DOHH2 (cell line): ENCODE results near the gene PPP2R3A.
"Not testable (repeated sequence)": the region's sequence is repeated elsewhere in the genome, so short reads cannot be mapped to it uniquely, and the experiment has no call there.

ENCODE experiments used
- H3F3A ChIP-seq: fragments of 200-600 bp; sonication (generic), shearing (Covaris generic); 2 replicates; pipeline ENCODE4 v1.6.0; 2016; ENCODE audit warnings: antibody characterized with exemption, mild to moderate bottlenecking; ENCODE audit not compliant: control insufficient read depth, insufficient read depth
- H3K27ac ChIP-seq: fragments of 200-600 bp; sonication (generic); 2 replicates; pipeline ENCODE4 v1.5.1; 2014; ENCODE audit warnings: low read depth, mild to moderate bottlenecking, low read length, moderate library complexity
- H3K27me3 ChIP-seq: fragments of 200-600 bp; sonication (generic); 2 replicates; pipeline ENCODE4 v1.6.1; 2014; ENCODE audit warnings: mild to moderate bottlenecking, low read length, mixed read lengths; ENCODE audit not compliant: control insufficient read depth
- H3K36me3 ChIP-seq: fragments of 200-600 bp; sonication (generic); 2 replicates; pipeline ENCODE4 v1.6.1; 2014; ENCODE audit warnings: mild to moderate bottlenecking, low read length, moderate library complexity, mixed read lengths; ENCODE audit not compliant: control insufficient read depth
- H3K4me1 ChIP-seq: fragments of 200-600 bp; sonication (generic); 2 replicates; pipeline ENCODE4 v1.6.1; 2014; ENCODE audit warnings: mild to moderate bottlenecking, low read length, mixed read lengths; ENCODE audit not compliant: control insufficient read depth
- H3K4me2 ChIP-seq: fragments of 200-600 bp; sonication (generic); 2 replicates; pipeline ENCODE4 v1.6.0; 2014; ENCODE audit warnings: mild to moderate bottlenecking, low read length, moderate library complexity
- H3K4me3 ChIP-seq: fragments of 200-600 bp; sonication (generic); 2 replicates; pipeline ENCODE4 v1.5.1; 2014; ENCODE audit warnings: mild to moderate bottlenecking, low read length, mixed read lengths
- H3K79me2 ChIP-seq: fragments of 200-600 bp; sonication (generic); 2 replicates; pipeline ENCODE4 v1.6.1; 2014; ENCODE audit warnings: mild to moderate bottlenecking, low read length, mixed read lengths; ENCODE audit not compliant: control insufficient read depth
- H3K9me2 ChIP-seq: fragments of 200-600 bp; sonication (generic); replicated peaks from 2 replicates; pipeline ENCODE4 v1.6.1; 2014; ENCODE audit warnings: mild to moderate bottlenecking, low read length, mixed read lengths; ENCODE audit not compliant: control insufficient read depth
- H3K9me3 ChIP-seq: fragments of 200-600 bp; sonication (generic); 2 replicates; pipeline ENCODE4 v1.6.1; 2014; ENCODE audit warnings: antibody characterized with exemption, low read length, mixed read lengths; ENCODE audit not compliant: control insufficient read depth, insufficient read depth
- H4K20me1 ChIP-seq: fragments of 200-600 bp; sonication (generic); 2 replicates; pipeline ENCODE4 v1.6.0; 2014; ENCODE audit warnings: low read depth, mild to moderate bottlenecking, antibody characterized with exemption, low read length, moderate library complexity; ENCODE audit not compliant: control insufficient read depth, insufficient read depth
- CTCF ChIP-seq: fragments of 200-600 bp; sonication (generic); IDR thresholded peaks from one replicate; pipeline ENCODE4 v1.5.1; 2014; ENCODE audit warnings: antibody characterized with exemption, mild to moderate bottlenecking, low read depth, low read length; ENCODE audit not compliant: poor library complexity, severe bottlenecking
- EZH2phosphoT487 ChIP-seq: fragments of 200-600 bp; sonication (generic); IDR thresholded peaks from 2 replicates; pipeline ENCODE4 v1.6.1; 2017; ENCODE audit warnings: borderline replicate concordance, mild to moderate bottlenecking, antibody characterized with exemption, low read length, moderate library complexity, mixed read lengths

The PPP2R3A gene

GRCh38 chr3:136110481-136110880 is 145.0 kb downstream of the PPP2R3A start:
- peaks cover 38% of the 10 kb centered on the region for H3K4me1 ChIP-seq
- no peak overlapping the region for H3K4me3 ChIP-seq
- no peaks in the 10 kb centered on the region for H3K9me2 ChIP-seq
- no peak overlapping the region for H3K27ac ChIP-seq
- no peaks in the 10 kb centered on the region for H3K36me3 ChIP-seq
- H3K9me3 ChIP-seq: no peaks in the 10 kb centered on the region
- H3K27me3 ChIP-seq: no peaks in the 10 kb centered on the region
- H4K20me1 ChIP-seq: no peaks in the 10 kb centered on the region
- TF ChIP-seq EZH2phosphoT487 (no peak), CTCF (no peak)
- no peaks in the 10 kb centered on the region for H3K79me2 ChIP-seq
- H3F3A ChIP-seq: peaks cover 6% of the 10 kb centered on the region
- H3K4me2 ChIP-seq: no peak overlapping the region

- Histone ChIP-seq H4K20me1 (no peaks in the 10 kb centered on the region), H3F3A (peaks cover 2% of the 10 kb centered on the region; the same call in 1 of the 2 replicates), H3K27me3 (no peaks in the 10 kb centered on the region), H3K9me3 (no peaks in the 10 kb centered on the region), H3K79me2 (no peaks in the 10 kb centered on the region), H3K9me2 (no peaks in the 10 kb centered on the region), H3K4me3 (no peak overlapping the region), H3K36me3 (no peaks in the 10 kb centered on the region), H3K4me2 (no peak overlapping the region), H3K27ac (no peak overlapping the region), H3K4me1 (peaks cover 22% of the 10 kb centered on the region)
- TF ChIP-seq CTCF: no peak
- no peak for TF ChIP-seq EZH2phosphoT487
These were observed 148.9 kb downstream of the PPP2R3A start for GRCh38 chr3:136114421-136114820.

GRCh38 chr3:136119332-136119731 is 153.8 kb downstream of the PPP2R3A start:
- not testable (repeated sequence) for H3K27ac ChIP-seq, H3K9me2 ChIP-seq, H3K36me3 ChIP-seq, H3K4me2 ChIP-seq, H3K4me3 ChIP-seq, H3K9me3 ChIP-seq, H3K79me2 ChIP-seq, H3K27me3 ChIP-seq, H4K20me1 ChIP-seq
- peaks cover 20% of the 10 kb centered on the region for H3F3A ChIP-seq
- peaks cover 50% of the 10 kb centered on the region for H3K4me1 ChIP-seq

- H3K9me2 ChIP-seq, H4K20me1 ChIP-seq, H3K4me3 ChIP-seq, H3K9me3 ChIP-seq, H3K79me2 ChIP-seq, H3K27me3 ChIP-seq, H3K36me3 ChIP-seq: not testable (repeated sequence)
- H3F3A ChIP-seq: peaks cover 20% of the 10 kb centered on the region
- H3K27ac ChIP-seq: peak overlapping the region; percentile 53; the same call in 1 of the 2 replicates
- H3K4me1 ChIP-seq: peaks cover 51% of the 10 kb centered on the region
- H3K4me2 ChIP-seq: peak overlapping the region; percentile 59; the same call in 1 of the 2 replicates
These were observed 154.3 kb downstream of the PPP2R3A start for GRCh38 chr3:136119783-136120182.
